HG02884 (cell line): ENCODE results near the gene BHLHA9.
"Not testable (repeated sequence)": the region's sequence is repeated elsewhere in the genome, so short reads cannot be mapped to it uniquely, and the experiment has no call there.

Source experiments
- ATAC-seq: cut with Tn5 transposase; IDR thresholded peaks from one replicate; pipeline ENCODE4 v1.9.1; 2021; ENCODE audit warnings: mild to moderate bottlenecking, moderate library complexity; ENCODE audit not compliant: unreplicated experiment

Gene BHLHA9

GRCh38 chr17:1270210-1271029 lies at the start of gene BHLHA9:
TSS of gene BHLHA9 (plus strand) at chr17:1270444. CDS start at chr17:1270564, 120 bp downstream.
- no peak for ATAC-seq

GRCh38 chr17:1221209-1221608 lies 49.0 kb upstream of the BHLHA9 start:
- ATAC-seq, result no peak

GRCh38 chr17:1222321-1222720 lies 47.9 kb upstream of the BHLHA9 start:
- no peak for ATAC-seq

GRCh38 chr17:1223662-1224061 lies 46.6 kb upstream of the BHLHA9 start:
- ATAC-seq, result no peak

- ATAC-seq, result no peak
Measured at GRCh38 chr17:1224330-1224729, 45.9 kb upstream of the BHLHA9 start.

GRCh38 chr17:1226308-1226707 lies 43.9 kb upstream of the BHLHA9 start:
- no peak for ATAC-seq

- ATAC-seq, result no peak
Measured at GRCh38 chr17:1227365-1227764, 42.9 kb upstream of the BHLHA9 start.

GRCh38 chr17:1227917-1228780 lies 42.1 kb upstream of the BHLHA9 start:
- ATAC-seq, result peak; percentile 37

GRCh38 chr17:1228781-1229348 lies 41.4 kb upstream of the BHLHA9 start:
- ATAC-seq, result peak; percentile 23

- no peak for ATAC-seq
Measured at GRCh38 chr17:1229349-1229899, 40.8 kb upstream of the BHLHA9 start.

- no peak for ATAC-seq
Measured at GRCh38 chr17:1229900-1230501, 40.2 kb upstream of the BHLHA9 start.

- ATAC-seq, result no peak
Measured at GRCh38 chr17:1231456-1231855, 38.8 kb upstream of the BHLHA9 start.

GRCh38 chr17:1232331-1232730 lies 37.9 kb upstream of the BHLHA9 start:
- ATAC-seq, result no peak

- no peak for ATAC-seq
Measured at GRCh38 chr17:1232786-1233185, 37.5 kb upstream of the BHLHA9 start.

GRCh38 chr17:1234455-1234854 lies 35.8 kb upstream of the BHLHA9 start:
- no peak for ATAC-seq

- ATAC-seq, result no peak
Measured at GRCh38 chr17:1237471-1237870, 32.8 kb upstream of the BHLHA9 start.

- no peak for ATAC-seq
Measured at GRCh38 chr17:1239210-1239609, 31.0 kb upstream of the BHLHA9 start.

GRCh38 chr17:1240426-1240825 lies 29.8 kb upstream of the BHLHA9 start:
- not testable (repeated sequence) for ATAC-seq

GRCh38 chr17:1241929-1242328 lies 28.3 kb upstream of the BHLHA9 start:
- ATAC-seq, result no peak

- ATAC-seq, result no peak
Measured at GRCh38 chr17:1244606-1245012, 25.6 kb upstream of the BHLHA9 start.
